Neutrophil (primary cell): Measurements from ENCODE around the gene WT1.

Experiments
- H3K27ac ChIP-seq: fragments of 200-600 bp; sonication (generic); 2 replicates; pipeline ENCODE4 v1.5.1; 2016; ENCODE audit warnings: mild to moderate bottlenecking, moderate library complexity
- H3K27me3 ChIP-seq: fragments of 200-600 bp; sonication (generic); 2 replicates; pipeline ENCODE4 v1.6.0; 2016; ENCODE audit warnings: mild to moderate bottlenecking
- H3K36me3 ChIP-seq: fragments of 200-600 bp; sonication (generic); 2 replicates; pipeline ENCODE4 v1.5.1; 2017
- H3K4me1 ChIP-seq, 2 experiments: fragments of 200-600 bp in 1 of 2; sonication (generic) in 1 of 2; 1 replicate in 1 of 2; 2 replicates in 1 of 2; pipeline versions ENCODE4 v1.5.1 to v1.6.1; 2013 to 2016; ENCODE audit warnings: low read depth in 1 of 2, low read length in 1 of 2, mild to moderate bottlenecking in 1 of 2, moderate library complexity in 1 of 2; ENCODE audit not compliant: control insufficient read depth in 1 of 2, insufficient read depth in 1 of 2
- H3K4me3 ChIP-seq, 2 experiments: fragments of 200-600 bp in 1 of 2; sonication (generic) in 1 of 2; 1 replicate in 1 of 2; 2 replicates in 1 of 2; pipeline ENCODE4 v1.5.1; 2013 to 2016; ENCODE audit warnings: low read depth in 1 of 2, low read length in 1 of 2, mild to moderate bottlenecking in 1 of 2, moderate library complexity in 1 of 2
- H3K9me3 ChIP-seq: fragments of 200-600 bp; sonication (generic); 2 replicates; pipeline ENCODE4 v1.5.1; 2016
- CTCF ChIP-seq: fragments of 200-600 bp; sonication (generic); IDR thresholded peaks from 2 replicates; pipeline ENCODE4 v1.5.1; 2016; ENCODE audit warnings: antibody characterized with exemption

Gene WT1

GRCh38 chr11:32396991-32397390, 38.3 kb downstream of the WT1 start:
- no peaks in the 10 kb centered on the region for H3K9me3 ChIP-seq
- H3K36me3 ChIP-seq = no peaks in the 10 kb centered on the region
- no peak overlapping the region for H3K4me3 ChIP-seq
- TF ChIP-seq CTCF = no peak
- no peak overlapping the region for H3K27ac ChIP-seq
- no peaks in the 10 kb centered on the region for H3K27me3 ChIP-seq
- H3K4me1 ChIP-seq = no peaks in the 10 kb centered on the region

- Histone ChIP-seq H3K9me3 (no peaks in the 10 kb centered on the region), H3K27ac (no peak overlapping the region), H3K27me3 (no peaks in the 10 kb centered on the region), H3K4me1 (no peaks in the 10 kb centered on the region), H3K4me3 (no peak overlapping the region), H3K36me3 (no peaks in the 10 kb centered on the region)
- no peak for TF ChIP-seq CTCF
Measured at GRCh38 chr11:32396331-32396730, 39.0 kb downstream of the WT1 start.

DNA sequence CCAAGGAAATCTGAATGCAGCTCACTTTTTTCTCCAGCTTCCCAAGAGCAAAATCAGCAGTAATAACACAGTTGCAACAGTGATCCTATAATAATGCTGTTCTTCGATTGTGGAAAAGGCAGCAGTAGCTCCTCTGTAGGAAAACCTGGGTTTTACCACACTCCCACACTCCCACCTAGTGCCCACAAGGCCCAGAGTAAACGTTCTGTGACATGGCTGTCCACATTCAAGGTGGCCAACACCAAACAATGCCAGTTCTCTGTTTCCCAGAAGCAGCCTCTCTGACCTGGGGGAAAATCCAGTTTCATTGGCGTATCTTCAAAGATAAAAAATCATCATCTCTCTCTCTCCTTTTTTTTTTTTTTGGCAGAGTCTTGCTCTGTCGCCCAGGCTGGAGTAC, 40.2 kb downstream of the WT1 start:
- Histone ChIP-seq H3K4me3 (no peak overlapping the region), H3K9me3 (no peaks in the 10 kb centered on the region), H3K36me3 (no peaks in the 10 kb centered on the region), H3K4me1 (no peaks in the 10 kb centered on the region), H3K27me3 (no peaks in the 10 kb centered on the region), H3K27ac (no peak overlapping the region)
- no peak for TF ChIP-seq CTCF

GRCh38 chr11:32392840-32393239, 42.5 kb downstream of the WT1 start:
- no peak for TF ChIP-seq CTCF
- H3K36me3 ChIP-seq = no peaks in the 10 kb centered on the region
- H3K4me1 ChIP-seq = no peaks in the 10 kb centered on the region
- no peak overlapping the region for H3K27ac ChIP-seq
- H3K4me3 ChIP-seq = no peak overlapping the region
- no peaks in the 10 kb centered on the region for H3K9me3 ChIP-seq
- peaks cover 4% of the 10 kb centered on the region for H3K27me3 ChIP-seq

DNA sequence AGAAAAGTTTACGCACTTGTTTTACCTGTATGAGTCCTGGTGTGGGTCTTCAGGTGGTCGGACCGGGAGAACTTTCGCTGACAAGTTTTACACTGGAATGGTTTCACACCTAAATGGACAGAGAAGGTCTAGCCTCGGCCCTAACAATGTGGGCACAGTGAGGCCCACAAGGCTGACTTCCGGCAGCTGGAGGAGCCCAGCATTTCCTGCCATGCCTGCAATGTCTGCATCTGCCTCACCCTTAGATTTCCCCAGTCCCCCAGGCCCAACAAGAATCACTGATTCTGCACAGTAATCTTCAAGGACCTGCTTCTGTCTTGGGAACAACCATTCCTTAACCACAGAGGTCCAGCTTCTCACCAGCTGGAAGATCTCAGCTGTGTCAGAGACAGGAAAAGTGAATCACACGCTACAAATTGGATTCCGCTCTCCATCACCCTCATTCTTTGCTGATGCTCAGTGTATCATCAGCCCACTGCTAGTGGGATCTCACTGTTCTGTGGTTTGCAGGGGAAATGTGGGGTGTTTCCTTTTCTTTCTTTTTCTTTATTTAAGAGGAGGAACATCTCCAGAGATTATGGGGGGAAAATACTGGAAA, 43.3 kb downstream of the WT1 start:
- Histone ChIP-seq H3K27me3 (peaks cover 12% of the 10 kb centered on the region), H3K4me3 (no peak overlapping the region), H3K9me3 (no peaks in the 10 kb centered on the region), H3K4me1 (no peaks in the 10 kb centered on the region), H3K27ac (no peak overlapping the region), H3K36me3 (no peaks in the 10 kb centered on the region)
- no peak for TF ChIP-seq CTCF

DNA sequence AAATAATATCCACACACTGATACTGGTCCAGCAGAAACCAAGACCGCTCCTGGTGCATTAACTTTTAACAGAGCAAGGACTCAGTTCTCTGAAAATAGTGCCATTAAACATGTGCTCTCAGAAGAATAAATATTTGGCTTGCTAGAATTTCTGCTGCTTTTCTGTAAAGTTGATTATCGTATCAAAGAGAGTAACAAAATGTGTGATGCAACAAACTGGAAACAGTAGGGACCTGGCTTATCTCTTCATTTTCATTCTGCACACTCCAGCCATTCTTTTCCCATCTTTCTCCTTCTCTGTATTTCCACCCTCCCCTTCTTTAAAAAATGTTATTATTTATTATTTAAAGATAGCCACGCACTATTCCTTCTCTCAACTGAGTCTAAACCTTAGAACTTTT, 43.9 kb downstream of the WT1 start:
- no peak overlapping the region for H3K4me3 ChIP-seq
- H3K4me1 ChIP-seq = no peaks in the 10 kb centered on the region
- H3K27me3 ChIP-seq = peaks cover 18% of the 10 kb centered on the region
- TF ChIP-seq CTCF = no peak
- H3K36me3 ChIP-seq = no peaks in the 10 kb centered on the region
- H3K9me3 ChIP-seq = no peaks in the 10 kb centered on the region
- H3K27ac ChIP-seq = no peak overlapping the region
